HPDE6-E6E7 (cell line): ENCODE measurements around the gene HAGHL.
"Not testable (repeated sequence)": the region's sequence is repeated elsewhere in the genome, so short reads cannot be mapped to it uniquely, and the experiment has no call there.

ENCODE experiments used
- DNase-seq: peaks from one replicate; pipeline ENCODE4 v3.0.0; 2011; ENCODE audit warnings: missing footprints; ENCODE audit errors: extremely low spot score

Gene HAGHL

DNA sequence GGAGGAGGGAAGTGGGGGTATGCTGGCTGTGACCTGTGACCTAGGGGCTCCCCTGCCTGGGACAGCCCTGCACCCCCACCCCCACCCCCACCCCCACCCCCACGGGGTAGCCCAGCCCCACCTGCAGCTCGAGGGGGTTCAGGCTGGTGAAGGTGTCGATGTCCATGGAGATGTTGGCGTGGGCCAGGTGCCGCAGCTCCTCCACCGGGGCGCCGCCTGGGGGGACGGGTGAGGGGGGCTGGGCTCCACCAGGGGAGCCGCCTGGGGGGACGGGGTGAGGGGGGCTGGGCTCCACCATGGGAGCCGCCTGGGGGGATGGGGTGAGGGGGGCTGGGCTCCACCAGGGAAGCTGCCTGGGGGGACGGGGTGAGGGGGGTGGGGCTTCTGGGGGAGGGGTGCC lies 43.5 kb downstream of the HAGHL start:
- no peak for DNase-seq

GRCh38 chr16:772959-773358 lies 46.1 kb downstream of the HAGHL start:
- no peak for DNase-seq

GRCh38 chr16:774086-775001 lies 47.4 kb downstream of the HAGHL start:
- DNase-seq: no peak

- DNase-seq: no peak
Measured at GRCh38 chr16:775236-775796, 48.4 kb downstream of the HAGHL start.

- not testable (repeated sequence) for DNase-seq
Measured at GRCh38 chr16:776298-776697, 49.4 kb downstream of the HAGHL start.

GRCh38 chr16:776824-777223 lies 49.9 kb downstream of the HAGHL start:
- no peak for DNase-seq

GRCh38 chr16:777826-778225 lies 50.9 kb downstream of the HAGHL start:
- DNase-seq: no peak

DNA sequence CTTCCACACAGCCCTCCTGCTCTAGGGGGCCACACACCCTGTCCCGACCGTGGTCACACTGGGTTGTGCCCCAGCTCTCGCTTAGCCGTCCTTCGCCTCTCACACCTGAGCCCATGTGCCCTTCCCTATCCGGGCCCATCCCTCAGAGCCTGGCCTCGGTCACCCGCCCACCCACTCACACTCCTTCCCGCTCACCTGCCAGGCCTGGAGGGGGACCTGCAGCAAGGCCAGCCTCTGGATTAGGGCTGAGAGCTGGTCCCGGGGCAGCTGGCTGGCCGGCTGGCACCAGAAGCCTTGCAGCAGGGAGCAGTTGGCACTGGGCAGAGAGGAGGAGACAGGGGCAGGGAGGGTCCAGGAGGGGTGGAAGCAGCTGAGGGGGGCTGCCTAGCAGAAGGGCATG lies 51.5 kb downstream of the HAGHL start:
- DNase-seq: no peak

GRCh38 chr16:778909-779527 lies 52.1 kb downstream of the HAGHL start:
- no peak for DNase-seq
